HG03139 (cell line): Measurements from ENCODE around the gene TENT4A.
"Not testable (repeated sequence)": the region's sequence is repeated elsewhere in the genome, so short reads cannot be mapped to it uniquely, and the experiment has no call there.

Experiments
- ATAC-seq: cut with Tn5 transposase; IDR thresholded peaks from one replicate; pipeline ENCODE4 v1.9.1; 2021; ENCODE audit not compliant: unreplicated experiment

Gene TENT4A

DNA sequence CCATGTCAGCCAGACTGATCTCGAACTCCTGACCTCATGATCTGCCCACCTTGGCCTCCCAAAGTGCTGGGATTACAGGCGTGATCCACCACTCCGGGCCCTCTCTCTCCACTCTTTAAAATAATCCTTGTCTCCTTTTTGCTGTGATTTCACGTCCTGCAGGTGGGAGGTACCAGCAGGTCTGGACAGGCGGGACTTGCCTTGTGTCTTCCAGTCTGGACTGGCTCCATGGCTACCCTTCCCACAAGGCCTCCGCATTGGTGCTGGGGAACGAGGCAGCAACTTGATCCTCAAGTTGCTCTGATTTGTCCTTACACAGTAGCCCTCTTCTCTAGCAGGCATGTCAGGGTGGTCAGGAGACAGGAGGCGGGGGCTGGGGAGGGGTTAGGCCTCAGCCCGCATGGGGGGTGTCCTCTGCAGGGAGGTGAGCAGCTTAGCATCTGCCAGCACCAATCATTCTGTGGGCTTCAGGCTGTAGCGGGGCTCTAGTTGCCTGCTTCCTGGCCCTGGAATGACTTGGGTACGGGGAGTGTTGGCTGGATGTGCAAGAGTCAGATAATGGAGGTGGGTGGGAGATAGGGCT, 54.3 kb downstream of the TENT4A start:
- no peak for ATAC-seq

DNA sequence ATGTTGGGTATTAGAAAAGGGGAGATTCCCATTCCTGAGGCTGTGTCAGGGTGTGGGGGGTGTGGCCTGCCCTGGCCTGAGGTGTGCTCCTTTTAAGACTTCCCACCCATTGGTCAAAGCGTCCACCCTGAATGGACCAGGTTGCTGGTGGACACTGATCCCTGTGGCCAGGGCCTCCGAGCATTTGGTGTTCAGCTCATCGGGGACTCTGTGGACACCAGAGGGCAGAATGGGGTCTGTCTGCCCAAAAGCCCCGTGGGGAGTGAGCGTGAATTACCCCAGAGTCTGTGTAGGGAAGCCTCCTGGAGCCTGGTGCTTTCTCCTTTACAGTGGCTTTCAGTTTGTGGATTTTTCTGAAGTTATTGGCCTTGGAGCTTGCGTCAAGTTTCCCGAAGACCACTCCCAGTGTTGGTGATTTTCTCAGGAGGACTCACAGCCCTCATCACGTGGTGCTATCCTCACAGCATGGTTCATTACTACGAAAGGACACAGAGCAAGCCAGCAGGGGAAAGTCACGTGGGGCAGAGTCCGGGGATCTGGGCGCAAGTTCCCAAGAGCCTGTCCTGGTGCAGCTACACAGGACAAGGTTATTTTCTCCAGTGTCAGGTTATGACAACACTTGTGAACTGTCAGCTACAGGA, 55.5 kb downstream of the TENT4A start:
- no peak for ATAC-seq

DNA sequence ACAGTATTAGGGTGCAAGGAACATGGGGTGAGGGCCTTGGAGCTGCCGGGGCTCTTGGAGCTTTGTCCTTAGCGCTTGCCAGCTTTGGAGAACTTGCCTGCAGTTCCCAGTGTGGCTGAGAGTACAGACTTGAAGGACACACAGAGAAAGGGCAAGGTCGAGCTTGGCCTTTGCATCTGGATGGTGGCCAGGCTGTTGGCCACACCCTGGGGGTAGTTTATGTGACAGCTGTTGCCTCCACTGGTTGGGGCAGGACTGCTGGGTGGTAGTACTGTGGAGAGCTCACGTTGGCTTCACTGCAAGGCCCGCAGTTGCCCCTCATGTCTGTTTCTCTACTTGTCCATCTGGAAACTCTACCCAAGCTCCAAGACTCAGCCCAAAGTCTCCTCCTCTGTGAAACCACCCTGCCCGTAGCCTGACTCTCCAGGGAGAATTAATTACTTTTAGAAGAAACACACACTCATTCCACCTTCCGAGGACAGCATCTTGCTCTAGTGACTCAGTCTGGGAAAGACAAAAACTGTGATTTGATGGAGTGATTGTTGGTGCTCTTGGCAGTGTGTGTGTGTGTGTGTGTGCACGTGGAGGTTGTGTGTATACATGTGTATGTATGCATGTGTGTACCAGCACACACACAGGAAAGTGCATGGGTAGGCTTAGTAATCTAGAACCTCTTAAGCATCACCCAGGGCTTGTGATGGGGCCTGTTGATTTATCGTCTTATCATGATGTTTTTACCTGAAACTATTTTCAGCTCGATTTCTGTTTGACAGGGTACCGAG, 57.8 kb downstream of the TENT4A start:
- ATAC-seq: no peak

DNA sequence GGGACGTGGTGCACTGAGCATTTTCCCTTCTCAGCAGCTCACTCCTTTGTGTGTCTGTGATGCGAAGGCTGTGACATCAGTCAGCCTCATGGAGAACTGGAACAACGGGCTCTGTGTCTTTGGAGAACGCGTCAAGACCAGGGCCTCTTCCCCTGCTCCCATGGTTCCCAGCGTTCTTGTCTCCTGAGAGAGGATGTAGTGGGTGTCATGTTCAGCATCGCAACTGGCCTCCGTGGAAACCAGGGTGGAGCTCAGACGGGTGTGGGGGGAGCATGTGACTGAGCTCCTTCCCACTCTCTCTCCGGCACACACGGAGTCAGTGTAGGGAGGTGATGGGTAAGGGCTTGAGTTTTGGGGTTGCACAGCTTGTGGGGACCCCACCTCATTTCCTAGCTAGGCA, 59.7 kb downstream of the TENT4A start:
- no peak for ATAC-seq

DNA sequence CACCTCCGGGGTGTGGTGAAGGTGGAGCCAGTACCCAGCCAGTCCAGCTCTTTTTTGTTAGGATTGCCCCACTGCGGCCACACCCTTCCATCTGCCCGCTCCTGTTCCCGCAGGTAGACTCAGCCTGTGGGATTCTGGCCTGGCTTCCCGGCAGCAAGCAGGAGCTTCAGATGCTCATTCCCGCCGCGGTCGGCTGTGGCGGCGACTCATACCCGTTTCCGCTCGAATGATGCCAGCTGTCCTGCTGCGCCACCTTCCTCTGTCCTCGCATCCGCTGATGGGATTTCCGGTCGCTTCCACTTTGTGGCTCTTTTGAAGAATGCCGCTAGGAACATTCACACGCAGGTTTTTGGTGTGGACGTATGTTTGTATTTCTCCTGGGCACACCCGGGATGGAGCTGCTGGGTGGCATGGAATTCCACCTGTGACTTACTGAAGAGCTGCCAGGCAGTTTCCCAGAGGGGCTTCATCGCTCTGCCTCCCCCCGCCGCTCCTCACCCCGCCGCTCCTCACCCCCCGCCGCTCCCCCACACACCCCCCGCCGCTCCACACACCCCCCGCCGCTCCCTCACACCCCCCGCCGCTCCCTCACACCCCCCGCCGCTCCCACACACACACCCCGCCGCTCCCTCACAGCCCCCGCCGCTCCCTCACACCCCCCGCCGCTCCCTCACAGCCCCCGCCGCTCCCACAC, 60.3 kb downstream of the TENT4A start:
- ATAC-seq: no peak

DNA sequence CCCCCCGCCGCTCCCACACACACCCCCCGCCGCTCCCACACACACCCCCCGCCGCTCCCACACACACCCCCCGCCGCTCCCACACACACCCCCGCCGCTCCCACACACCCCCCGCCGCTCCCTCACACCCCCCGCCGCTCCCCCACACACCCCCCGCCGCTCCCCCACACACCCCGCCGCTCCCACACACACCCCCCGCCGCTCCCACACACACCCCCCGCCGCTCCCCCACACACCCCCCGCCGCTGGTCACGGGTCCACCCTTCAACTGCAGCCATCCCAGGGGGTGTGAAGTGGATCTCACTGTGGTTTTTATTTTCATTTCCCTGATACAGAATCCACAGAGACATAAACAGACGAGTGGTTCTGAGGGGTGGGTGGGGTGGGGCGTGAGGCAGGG, 61.0 kb downstream of the TENT4A start:
- ATAC-seq: not testable (repeated sequence)

DNA sequence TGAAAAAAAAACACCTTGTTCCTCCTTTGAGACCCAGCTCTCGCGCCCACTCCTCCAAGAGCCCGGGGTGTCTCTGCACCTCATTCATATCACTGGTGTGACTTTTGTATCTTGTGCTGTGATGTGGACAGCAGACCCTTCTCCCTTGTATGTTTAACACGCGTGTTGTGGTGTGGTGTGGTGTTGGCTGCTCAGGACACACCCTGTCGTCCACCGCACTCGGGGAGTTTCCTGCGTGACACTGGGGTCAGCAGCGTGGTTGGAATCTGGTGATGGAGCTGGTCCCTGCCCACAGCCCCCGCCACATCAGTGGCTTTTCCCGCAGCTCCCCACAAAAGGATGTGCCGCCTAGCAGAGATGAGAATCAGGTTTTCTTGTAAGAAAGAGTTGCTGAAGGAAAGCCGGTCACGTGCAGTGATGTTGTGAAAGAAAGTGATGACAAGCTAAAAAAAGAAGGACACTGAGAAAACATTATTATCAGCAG, 61.5 kb downstream of the TENT4A start:
- ATAC-seq: no peak

DNA sequence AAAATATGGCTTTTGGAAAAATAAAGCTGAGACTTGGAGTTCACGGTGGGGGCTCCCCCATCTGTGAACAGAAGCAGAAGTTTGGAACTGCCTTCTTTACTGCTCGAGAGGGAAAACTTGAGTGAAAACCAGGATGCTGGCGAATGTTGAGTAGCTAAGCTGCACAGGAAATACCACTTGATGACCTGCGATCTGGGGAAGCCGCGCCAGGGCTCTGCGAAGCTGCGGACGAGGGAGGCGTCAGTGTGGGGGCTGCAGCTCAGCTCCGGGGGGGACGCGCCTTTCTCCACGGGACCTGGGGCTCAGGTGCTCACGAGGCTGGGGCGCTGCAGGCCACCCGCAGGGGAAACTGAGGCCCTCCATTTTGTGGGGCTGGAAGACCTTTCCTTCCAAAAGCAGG, 62.3 kb downstream of the TENT4A start:
- no peak for ATAC-seq

DNA sequence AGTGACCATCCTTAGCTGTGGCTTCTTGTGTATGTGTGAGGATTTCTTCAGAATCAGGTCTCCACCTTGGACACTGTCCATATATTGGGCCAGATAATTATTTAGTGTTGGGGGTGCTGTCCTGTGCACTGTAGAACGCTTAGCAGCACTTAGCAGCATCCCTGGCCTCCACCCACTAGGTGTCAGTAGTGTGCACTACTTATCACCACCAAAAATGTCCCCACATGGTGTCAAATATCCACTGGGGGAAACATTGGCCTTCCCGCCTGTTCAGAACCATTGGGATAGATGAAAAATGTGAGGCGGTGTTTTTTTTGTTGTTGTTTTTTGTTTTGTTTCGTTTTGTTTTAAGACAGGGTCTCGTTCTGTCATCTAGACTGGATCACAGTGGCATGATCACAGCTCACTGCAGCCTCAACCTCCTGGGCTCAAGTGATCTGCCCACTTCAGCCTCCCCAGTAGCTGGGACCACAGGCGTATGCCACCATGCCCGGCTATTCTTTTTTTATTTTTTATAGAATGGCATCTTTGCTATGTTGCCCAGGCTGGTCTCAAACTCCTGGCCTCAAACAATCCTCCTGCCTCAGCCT, 67.7 kb downstream of the TENT4A start:
- peak; percentile 72 for ATAC-seq

DNA sequence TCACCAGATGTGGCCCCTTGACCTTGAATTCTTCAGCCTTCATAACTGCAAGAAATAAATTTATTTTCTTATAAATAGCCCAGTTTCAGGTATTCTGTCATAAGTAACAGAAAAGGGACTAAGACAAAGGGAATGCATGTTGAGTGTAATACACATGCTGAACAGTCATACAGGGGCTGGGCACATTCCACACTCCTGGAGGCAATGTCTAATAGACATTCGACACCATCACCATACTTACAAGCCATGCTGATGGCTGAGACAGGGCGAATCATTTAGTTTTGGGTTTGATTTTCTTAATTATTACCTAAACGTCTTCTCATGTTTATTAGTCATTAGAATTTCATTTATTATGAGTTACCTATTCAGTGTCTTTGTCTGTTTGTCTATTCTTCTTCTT, 68.5 kb downstream of the TENT4A start:
- no peak for ATAC-seq

DNA sequence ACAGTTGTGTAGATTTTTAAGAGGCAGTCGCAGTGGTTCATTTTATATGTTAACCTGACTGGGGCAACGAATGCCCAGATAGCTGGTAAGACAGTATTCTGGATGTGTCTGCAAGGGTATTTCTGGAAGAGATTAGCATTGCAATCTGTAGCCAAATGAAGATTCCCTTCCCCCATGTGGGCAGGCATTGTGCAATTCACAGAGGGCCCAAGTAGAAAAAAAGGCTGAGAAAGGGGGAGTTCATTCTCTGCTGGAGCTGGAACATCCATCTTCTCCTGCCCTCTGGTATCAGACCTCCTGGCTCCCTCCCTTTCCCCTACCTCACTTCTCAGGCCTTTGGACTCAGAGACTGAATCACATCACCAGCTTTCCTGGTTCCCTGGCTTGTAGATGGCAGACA, 70.6 kb downstream of the TENT4A start:
- ATAC-seq: no peak

DNA sequence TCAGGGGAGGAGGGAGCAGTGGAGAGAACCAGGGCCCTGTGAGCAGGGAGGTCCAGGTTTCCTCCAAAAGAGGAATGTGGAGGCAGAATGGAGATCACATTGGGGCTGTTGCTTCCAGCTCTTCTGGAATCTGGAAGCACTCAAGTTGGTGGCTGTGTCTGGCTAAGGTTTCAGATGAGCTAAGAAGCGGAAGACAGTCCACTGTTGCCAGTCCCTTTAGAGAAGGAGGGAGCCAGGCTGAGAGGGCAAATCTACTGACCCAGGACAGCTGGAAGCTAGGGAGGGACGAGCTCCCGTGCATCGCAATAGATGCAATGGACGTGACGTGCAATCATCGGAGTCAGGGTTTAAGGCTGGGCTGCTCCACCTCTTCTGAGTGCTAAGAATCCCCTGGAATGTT, 71.2 kb downstream of the TENT4A start:
- no peak for ATAC-seq

DNA sequence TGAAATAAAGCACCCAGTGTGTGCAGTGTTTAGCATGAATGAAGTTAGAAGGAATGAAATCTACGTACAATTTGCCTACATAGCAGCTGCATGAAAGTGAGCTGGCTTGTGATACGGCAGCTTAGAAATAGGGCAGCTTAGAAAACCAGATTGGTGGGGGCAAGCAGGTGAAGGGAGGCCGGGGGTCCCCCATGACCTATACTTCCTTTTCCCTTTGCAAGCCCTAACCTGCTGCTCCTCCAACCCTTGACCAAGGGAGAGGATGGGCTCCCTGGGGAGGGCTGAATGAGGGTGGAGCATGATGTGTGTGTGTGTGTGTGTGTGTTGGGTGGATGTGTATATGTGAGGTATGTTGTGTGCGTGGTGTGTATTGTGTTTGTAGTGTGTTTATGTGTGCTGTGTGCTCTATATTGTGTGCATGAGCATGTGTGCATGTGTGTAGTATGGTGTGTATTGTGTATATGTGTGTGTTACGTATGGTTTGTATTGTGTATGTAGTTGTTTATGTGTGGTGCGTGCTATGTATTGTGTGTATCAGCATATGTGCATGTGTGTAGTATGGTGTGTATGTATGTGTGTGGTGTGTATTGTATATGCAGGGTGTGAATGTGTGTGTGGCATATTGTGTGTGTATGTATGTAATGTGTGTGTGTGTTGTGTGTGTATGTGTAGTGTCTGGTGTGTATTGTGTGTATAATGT, 72.1 kb downstream of the TENT4A start:
- ATAC-seq: no peak

DNA sequence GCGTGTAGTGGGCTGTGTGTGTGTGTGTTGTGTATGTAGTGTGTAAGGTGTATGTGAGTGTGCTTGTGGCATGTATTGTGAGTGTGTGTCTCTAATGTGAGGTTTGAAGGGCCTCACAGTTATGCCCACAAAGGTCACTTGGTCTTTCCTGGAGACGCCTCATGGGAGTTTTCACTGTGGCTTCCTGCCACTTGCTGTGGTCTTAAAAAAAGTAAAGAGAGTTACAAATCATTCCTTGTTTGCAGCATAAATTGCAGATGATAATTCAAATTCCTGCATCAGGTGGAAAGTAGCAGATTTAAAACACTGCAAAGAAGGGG, 72.6 kb downstream of the TENT4A start:
- no peak for ATAC-seq

DNA sequence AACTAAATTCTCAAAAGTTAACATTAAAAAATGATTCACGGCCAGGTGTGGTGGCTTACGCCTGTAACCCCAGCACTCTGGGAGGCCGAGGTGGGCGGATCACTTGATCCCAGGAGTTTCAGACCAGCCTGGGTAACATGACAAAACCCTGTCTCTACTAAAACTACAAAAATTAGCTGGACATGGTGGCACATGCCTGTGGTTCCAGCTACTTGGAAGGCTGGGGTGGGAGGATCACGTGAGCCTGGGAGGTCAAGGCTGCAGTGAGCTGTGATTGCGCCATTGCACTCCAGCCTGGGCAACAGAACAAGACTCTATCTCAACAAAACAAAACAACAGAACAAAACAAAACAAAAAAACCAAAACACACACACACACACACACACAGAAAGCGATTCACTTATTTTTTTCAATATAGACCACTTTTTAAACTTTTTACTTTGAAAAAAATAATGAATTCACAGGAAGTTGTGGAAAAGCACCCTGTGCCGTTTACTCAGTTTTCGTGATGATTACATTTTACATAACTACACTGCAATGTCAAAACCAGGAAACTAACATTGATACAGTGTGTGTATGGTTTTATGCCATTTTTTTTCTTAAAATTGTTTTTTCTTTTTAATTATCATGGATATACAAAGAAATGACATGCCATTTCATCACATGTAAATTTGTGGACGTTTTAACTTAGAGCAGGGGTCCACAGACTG, 73.7 kb downstream of the TENT4A start:
- no peak for ATAC-seq

DNA sequence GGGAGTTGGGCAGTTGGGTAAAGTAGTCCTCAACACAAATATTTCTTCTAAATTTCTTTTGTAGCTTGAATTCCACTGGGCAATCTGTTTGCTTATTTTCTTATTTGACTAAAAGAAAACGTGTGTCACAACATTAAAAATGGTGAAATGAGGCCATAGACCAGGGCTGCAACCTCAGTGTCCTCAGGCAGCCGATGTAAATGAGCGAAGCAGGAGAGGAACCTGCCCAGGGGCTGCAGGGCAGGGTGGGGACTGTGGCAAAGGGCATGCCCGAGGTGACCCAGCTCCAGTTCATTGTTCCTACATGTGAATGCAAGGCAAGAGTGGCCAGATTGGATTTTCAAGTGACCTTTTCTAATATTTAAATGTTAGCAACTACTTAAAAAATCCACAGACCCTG, 74.7 kb downstream of the TENT4A start:
- no peak for ATAC-seq

DNA sequence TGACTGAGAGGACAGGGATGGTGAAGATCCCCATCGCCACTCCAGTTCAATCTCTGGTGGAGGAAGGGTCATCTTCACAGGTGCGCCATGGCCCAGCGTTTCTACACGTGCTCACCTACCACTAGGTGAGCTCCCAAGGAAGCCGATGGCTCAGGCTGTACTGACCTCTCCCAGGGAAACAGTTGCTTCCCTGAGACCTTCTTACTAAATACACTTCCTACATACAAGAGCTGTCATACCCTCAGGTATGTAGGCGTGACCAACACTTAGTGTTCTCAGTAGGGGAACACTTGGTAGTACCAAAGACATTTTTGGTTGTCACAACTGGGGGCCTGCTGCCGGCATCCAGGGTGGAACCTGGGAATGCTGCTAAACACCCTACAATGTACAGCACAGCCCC, 75.2 kb downstream of the TENT4A start:
- no peak for ATAC-seq

DNA sequence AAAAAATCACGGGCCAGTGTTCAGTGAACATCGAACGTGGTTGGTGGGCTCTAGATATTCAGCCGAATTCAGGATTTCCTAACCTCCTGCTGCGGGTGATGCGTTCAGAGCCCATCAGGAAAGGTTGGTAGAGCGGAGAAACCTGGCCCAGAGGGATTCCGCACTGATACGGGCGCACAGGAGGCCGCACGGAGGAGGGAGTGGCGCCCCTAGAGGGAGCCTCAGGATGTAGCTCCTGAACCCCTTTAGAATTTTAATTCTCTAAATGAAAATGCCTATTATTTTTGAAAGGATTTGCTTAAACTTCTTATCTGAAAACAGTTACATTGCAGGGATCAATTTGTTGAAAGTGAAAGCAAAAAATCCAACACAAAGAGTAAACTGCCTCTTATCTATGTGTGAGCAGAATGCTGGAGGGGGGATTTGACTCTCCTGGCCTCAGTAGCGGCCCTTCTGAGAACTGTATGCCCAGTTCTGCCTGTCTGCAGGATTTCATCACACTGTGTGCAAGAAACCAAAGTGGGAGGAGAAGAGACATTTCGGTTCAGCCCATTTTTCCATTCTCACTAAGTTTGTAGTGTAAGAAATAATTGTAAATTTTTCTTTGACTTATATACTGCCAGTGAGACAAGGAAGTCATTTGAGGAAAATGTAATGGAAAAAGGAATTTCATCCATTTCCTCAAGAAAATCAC, 75.9 kb downstream of the TENT4A start:
- ATAC-seq: no peak

DNA sequence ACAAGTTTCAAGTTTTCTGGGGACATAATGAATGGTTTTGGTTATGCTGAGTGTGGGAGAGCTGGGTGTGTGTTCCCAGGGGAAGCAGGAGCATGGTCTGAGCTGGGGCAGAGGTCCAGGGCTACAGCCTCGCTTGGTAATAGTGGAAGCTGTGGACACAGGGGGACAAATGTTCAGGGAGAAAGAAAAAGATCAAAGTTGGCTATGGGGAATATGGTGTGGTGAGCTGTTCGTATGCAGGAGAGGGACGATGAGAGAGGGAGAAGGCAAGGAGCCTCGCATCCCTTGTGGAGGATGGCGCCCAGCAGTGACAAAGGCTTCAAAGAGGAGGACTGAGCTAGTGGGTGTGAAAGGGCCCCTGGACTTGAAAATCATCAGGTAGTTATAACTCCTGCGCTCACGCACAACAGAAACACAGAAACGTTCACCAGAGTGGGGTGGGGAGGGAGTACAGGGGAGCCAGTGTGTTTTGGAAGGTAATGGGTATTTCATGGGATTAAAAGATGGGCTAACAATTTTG, 77.2 kb downstream of the TENT4A start:
- no peak for ATAC-seq
